Gastroesophageal sphincter (tissue), 4 donors: ENCODE measurements around the gene RAPGEF3. TPM values are rescaled to one million over a fixed set of nuclear protein-coding genes. Genes with fewer than 3 reads are reported as not detected.
A peak's percentile ranks its signal among the peaks of the same experiment; 100 is the strongest.

ENCODE experiments used
- ATAC-seq: fragments of 150-250 bp; one replicate; pipeline ENCODE4 v1.9.1; 2016; ENCODE audit warnings: mild to moderate bottlenecking, moderate library complexity
- H3K27ac ChIP-seq, 4 donors: fragments of 200-600 bp; sonication (generic) in 3 of 4; 1 replicate in 3 of 4; 2 replicates in 1 of 4; pipeline ENCODE4 v1.5.1; 2016 to 2019
- H3K27me3 ChIP-seq: fragments of 200-600 bp; sonication (generic); one replicate; pipeline ENCODE4 v1.5.1; 2019
- H3K36me3 ChIP-seq, 2 donors: fragments of 200-600 bp; sonication (generic); one replicate each; pipeline ENCODE4 v1.5.1; 2019; ENCODE audit warnings: control low read depth in 1 of 2
- H3K4me1 ChIP-seq, 3 donors: fragments of 200-600 bp; sonication (generic); 1 replicate in 2 of 3; 2 replicates in 1 of 3; pipeline ENCODE4 v1.5.1; 2016 to 2019; ENCODE audit warnings: control low read depth in 2 of 3
- H3K4me3 ChIP-seq, 2 donors: fragments of 200-600 bp; sonication (generic); one replicate each; pipeline ENCODE4 v1.5.1; 2019; ENCODE audit warnings: mild to moderate bottlenecking in 1 of 2, moderate library complexity in 1 of 2
- H3K9me3 ChIP-seq, 3 donors: fragments of 200-600 bp; sonication (generic); one replicate each; pipeline ENCODE4 v1.5.1; 2017 to 2019; ENCODE audit warnings: control low read depth in 2 of 3
- EP300 ChIP-seq: sonication (generic); formaldehyde crosslinking; IDR thresholded peaks from one replicate; pipeline ENCODE4 v1.6.1; 2017; ENCODE audit warnings: antibody characterized with exemption, mild to moderate bottlenecking
- POLR2A ChIP-seq, 2 donors: fragments of 450-650 bp; IDR thresholded peaks; one replicate each; pipeline ENCODE4 v1.6.1; 2017; ENCODE audit warnings: antibody characterized with exemption in 2 of 2, mild to moderate bottlenecking in 2 of 2, moderate library complexity in 1 of 2
- POLR2AphosphoS5 ChIP-seq: sonication (generic); formaldehyde crosslinking; IDR thresholded peaks from one replicate; pipeline ENCODE4 v1.6.1; 2017; ENCODE audit warnings: antibody characterized with exemption
- WGBS, 2 donors: methylation state at CpG; one replicate each; pipeline ENCODE4 v1.1.5; 2018; ENCODE audit warnings: low coverage in 1 of 2; 5-methylcytosine and 5-hydroxymethylcytosine counted together
- total RNA-seq, 4 donors: library from RNA; depleted of rRNA; stranded (reverse); fragments of >200 nt; gene quantifications; one replicate each; pipeline ENCODE4 v1.1.0, GENCODE V29; 2016
- TF ChIP-seq, protein P1 (sequence below), 4 experiments: fragments of 200-600 bp in 2 of 4; fragments of 450-650 bp in 2 of 4; sonication (generic) in 1 of 4; IDR thresholded peaks; one replicate each; pipeline ENCODE4 v1.5.1; 2017 to 2019; ENCODE audit warnings: antibody characterized with exemption in 4 of 4, mild to moderate bottlenecking in 2 of 4, moderate library complexity in 2 of 4

RAPGEF3 gene
- total RNA-seq, 4 donors from 2014 or later: 19.3 to 56.8 (median 25.5) TPM

DNA sequence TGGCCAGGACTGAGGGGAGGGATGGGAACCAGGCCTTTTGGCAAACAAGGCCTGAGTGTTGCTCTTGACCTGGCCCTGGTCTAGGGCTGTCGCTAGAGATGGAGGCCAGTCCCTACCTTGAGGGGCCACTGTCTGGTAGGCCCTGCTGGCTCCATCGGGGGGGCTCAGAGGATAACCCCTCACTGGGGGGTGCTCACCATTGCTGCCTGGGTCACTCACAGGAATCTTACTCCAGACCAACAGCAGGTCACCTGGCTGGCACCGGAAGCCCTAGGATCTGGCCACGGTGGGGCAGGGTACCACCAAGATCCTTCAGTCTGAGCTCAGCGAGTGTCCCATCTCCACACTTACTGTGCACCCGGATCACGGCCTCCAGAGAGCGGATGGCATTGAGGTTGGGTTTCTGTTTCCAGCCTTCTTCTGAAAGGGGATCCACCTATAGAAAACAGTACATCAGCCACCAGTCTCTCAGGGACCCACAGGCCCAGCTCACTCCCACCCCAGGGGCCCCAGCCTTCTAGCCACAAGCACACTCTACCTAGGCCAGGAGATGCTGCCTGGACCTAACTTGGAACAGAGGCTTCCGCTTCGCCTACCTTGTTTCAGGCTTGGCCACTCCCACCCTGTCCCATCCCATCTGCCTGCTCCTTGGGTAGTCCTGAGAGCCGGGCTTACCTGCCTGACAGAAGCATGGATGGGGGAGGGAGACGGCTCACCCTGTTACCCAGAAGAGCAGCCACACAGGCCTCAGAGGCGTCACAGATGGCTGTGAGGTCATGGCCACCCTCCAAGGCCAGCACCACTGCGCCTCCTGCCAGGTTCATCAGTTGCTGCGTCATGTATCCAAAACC is 26.6 kb upstream of the RAPGEF3 start:
- peak; percentile 35 for TF ChIP-seq POLR2AphosphoS5
- TF ChIP-seq, protein P1, sequence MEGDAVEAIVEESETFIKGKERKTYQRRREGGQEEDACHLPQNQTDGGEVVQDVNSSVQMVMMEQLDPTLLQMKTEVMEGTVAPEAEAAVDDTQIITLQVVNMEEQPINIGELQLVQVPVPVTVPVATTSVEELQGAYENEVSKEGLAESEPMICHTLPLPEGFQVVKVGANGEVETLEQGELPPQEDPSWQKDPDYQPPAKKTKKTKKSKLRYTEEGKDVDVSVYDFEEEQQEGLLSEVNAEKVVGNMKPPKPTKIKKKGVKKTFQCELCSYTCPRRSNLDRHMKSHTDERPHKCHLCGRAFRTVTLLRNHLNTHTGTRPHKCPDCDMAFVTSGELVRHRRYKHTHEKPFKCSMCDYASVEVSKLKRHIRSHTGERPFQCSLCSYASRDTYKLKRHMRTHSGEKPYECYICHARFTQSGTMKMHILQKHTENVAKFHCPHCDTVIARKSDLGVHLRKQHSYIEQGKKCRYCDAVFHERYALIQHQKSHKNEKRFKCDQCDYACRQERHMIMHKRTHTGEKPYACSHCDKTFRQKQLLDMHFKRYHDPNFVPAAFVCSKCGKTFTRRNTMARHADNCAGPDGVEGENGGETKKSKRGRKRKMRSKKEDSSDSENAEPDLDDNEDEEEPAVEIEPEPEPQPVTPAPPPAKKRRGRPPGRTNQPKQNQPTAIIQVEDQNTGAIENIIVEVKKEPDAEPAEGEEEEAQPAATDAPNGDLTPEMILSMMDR (IDR thresholded peaks at IDR 0.05): no peak
- TF ChIP-seq POLR2A (IDR thresholded peaks at IDR 0.05): no peak
- TF ChIP-seq EP300: no peak
- WGBS, 2 donors: no CpG with 5 or more reads among the region's 15 CpGs
- peak overlapping the region in 3 of 4 donors; percentile 65 to 79 (median 65) for H3K27ac ChIP-seq
- H3K27me3 ChIP-seq: no peaks in the 10 kb centered on the region
- H3K4me1 ChIP-seq: peaks cover 0 to 37% (median 10%) of the 10 kb centered on the region in 3 donors
- no peaks in the 10 kb centered on the region for H3K9me3 ChIP-seq
- ATAC-seq: peak; percentile 27
- H3K36me3 ChIP-seq: peaks cover 0 to 99% of the 10 kb centered on the region in 2 donors
- no peak overlapping the region for H3K4me3 ChIP-seq

DNA sequence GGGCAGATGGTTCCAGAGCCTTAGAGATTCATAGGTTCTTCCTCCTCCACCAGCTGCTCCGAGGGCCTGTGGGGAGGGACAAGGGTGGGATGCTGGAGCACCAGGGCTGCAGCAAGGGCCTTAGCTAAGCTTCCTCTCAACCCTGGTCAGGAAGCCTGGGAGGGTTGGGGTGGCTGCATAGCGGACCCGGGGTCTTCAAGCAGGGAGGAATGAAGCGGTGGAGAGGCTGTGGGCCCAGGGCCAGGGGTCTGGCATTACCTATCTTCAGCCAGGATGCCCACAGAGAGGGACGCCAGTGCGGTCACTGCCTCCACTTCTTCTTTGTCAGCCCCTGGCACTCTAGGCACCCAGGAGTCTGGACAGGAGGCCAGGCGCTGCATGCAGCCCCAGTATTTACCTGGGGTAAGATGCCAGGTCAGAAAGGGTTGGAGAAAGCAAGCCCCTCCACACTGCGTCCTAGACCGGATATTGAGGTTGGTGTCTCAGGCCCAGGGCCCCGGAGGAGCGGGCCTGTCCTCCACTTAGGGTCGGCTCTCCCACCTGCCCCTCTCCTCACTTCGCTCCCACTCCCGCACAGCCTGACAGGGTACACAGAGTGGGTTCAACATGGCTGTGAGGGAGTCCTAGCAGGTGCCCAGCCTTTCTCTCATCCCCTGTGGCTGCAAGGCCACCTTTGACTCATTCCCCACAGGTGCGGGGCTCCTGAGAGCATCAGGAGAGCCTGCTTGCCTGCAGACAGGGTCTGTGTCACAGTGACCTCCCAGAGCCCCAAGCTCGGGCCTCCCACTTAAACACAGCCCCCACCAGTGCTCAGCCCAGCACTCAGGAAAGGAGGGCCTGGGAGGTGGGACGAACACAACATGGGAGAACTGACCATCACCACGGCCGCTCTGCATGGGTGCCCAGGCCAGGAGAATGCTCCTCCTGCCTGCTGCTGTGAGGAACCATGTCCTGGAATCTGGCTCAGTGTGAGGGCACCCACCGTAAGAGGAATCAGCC is 25.4 kb upstream of the RAPGEF3 start:
- Histone ChIP-seq H3K27me3 (no peaks in the 10 kb centered on the region), H3K9me3 (no peaks in the 10 kb centered on the region), H3K36me3 (peaks cover 0 to 92% of the 10 kb centered on the region in 2 donors), H3K4me3 (no peak overlapping the region), H3K27ac (peak overlapping the region in 3 of 4 donors; percentile 36 to 65 (median 50)), H3K4me1 (peaks cover 0 to 49% (median 16%) of the 10 kb centered on the region in 3 donors)
- TF ChIP-seq POLR2AphosphoS5 (no peak), POLR2A (IDR thresholded peaks at IDR 0.05) (no peak), EP300 (no peak)
- TF ChIP-seq, protein P1 (IDR thresholded peaks at IDR 0.05): no peak
- ATAC-seq: no peak
- 76% methylated on average over 4 of the region's 20 CpGs; no CpG with 5 or more reads in 1 of the 2 donors for WGBS, 2 donors

DNA sequence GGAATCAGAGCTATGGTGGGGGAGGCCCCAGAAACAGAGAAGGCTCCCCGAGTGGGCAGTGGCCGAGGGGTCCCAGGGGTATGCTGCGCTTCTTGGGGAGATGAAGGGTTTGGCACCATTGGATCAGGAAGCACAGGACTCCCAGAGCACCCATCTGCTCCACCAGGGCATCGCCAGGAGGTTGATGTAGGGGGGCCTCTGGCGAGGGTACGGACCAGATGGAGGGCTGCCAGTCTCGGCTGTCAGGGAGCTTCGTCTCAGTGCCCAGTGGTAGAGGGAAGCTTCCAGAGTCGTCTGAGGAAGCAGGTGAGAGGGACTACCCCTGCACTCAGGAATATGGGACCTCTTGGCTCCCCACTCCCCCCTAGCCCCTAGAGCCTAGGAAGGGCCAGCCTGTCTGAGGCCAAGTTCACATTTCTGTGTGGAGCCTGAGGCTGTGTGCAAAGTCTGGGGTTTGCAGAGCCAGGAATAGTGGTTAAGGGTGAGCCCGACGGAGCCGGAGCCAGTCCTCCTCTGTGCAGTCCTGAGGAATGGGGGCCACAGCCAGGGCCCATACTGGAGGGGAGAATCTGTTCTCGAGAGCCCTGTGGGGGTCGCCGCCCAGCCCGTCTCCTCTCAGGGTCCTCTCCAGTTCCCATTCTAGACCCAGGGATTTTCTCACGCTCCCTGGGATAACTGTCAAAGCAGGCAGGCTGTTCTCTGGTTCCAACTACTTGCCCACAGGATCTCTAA is 24.5 kb upstream of the RAPGEF3 start:
- Histone ChIP-seq H3K27me3 (no peaks in the 10 kb centered on the region), H3K9me3 (no peaks in the 10 kb centered on the region), H3K4me1 (peaks cover 0 to 58% (median 23%) of the 10 kb centered on the region in 3 donors), H3K4me3 (no peak overlapping the region), H3K36me3 (peaks cover 0 to 82% of the 10 kb centered on the region in 2 donors), H3K27ac (peak overlapping the region in 3 of 4 donors; percentile 36 to 50 (median 43))
- TF ChIP-seq POLR2A (IDR thresholded peaks at IDR 0.05): no peak
- TF ChIP-seq EP300: no peak
- TF ChIP-seq, protein P1 (IDR thresholded peaks at IDR 0.05): no peak
- no peak for TF ChIP-seq POLR2AphosphoS5
- 60% methylated on average over 1 of the region's 17 CpGs; no CpG with 5 or more reads in 1 of the 2 donors for WGBS, 2 donors
- no peak for ATAC-seq

DNA sequence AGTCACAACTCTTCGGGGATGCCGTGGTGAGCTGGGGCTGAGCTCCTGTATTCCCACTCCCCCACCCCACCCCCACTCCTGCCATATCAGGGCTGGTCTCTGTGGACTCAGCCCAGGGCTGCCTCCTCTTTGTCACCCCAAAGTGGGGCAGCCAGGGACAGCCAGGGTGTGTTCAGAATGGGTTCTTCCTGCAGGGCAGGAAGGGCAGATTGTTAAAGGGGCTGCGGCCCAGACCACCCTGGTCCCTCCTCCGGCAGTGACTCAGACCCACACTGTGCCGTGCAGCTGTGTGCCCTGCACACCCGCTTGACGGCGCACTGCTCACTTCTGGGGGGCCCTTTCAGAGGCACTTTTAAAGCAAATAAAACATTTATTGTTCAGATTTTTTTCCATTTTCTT is 23.7 kb upstream of the RAPGEF3 start:
- peaks cover 0 to 58% (median 31%) of the 10 kb centered on the region in 3 donors for H3K4me1 ChIP-seq
- TF ChIP-seq POLR2AphosphoS5 (no peak), EP300 (no peak), POLR2A (IDR thresholded peaks at IDR 0.05) (no peak)
- TF ChIP-seq, protein P1 (IDR thresholded peaks at IDR 0.05): no peak

More for the DNA sequence above, 23.7 kb upstream of the RAPGEF3 start:
- 64% methylated on average over 6 of the region's 8 CpGs; no CpG with 5 or more reads in 1 of the 2 donors for WGBS, 2 donors
- Histone ChIP-seq H3K4me3 (no peak overlapping the region), H3K27ac (peak overlapping the region in 3 of 4 donors; percentile 36 to 80 (median 50)), H3K27me3 (no peaks in the 10 kb centered on the region), H3K9me3 (no peaks in the 10 kb centered on the region), H3K36me3 (peaks cover 0 to 74% of the 10 kb centered on the region in 2 donors)
- ATAC-seq: no peak
